ENCODE data around the gene SPIRE2. TPM values are rescaled to one million over a fixed set of nuclear protein-coding genes. Genes with fewer than 3 reads are reported as not detected.

The SPIRE2 gene
- total and polyA plus RNA-seq, 9 of the 15 experiments (the other 6 are each of a cell fraction or from before 2014, with no cell fraction given): 0.70 to 7.5 (median 4.6) TPM

DNA sequence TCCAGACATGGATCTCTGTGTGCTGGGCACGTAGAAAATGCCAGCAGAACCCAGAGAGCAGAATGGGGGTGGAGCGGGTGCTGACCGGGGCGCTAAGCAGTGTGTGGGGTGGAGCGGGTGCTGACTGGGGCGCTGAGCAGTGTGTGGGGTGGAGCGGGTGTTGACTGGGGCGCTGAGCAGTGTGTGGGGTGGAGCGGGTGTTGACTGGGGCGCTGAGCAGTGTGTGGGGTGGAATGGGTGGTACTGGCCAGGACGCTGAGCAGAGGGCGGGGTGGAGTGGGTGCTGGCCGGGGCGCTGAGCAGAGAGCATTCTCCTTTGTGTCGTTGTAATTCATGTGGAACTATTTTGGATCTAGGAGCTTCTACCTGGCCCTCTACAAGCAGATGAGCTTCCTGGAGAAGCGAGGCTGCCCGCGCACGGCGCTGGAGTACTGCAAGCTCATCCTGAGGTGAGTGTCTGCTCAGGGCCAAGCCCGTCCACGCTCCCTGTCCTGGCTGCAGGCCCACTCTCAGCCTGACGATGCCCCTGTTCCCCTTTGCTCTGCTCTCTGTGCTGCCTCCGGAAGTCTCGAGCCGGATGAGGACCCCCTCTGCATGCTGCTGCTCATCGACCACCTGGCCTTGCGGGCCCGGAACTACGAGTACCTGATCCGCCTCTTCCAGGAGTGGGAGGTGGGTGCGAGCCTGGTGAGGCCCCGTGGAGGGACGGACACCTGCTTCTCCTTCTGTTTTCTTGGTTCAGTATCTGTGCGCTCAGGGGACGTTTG lies 70.1 kb downstream of the SPIRE2 start:
- H3K9me3 ChIP-seq (replicated peaks; ENCODE audit: control insufficient read depth, insufficient read depth, low read depth, low read length): no peaks in the 10 kb centered on the region
- TF ChIP-seq, protein P1, sequence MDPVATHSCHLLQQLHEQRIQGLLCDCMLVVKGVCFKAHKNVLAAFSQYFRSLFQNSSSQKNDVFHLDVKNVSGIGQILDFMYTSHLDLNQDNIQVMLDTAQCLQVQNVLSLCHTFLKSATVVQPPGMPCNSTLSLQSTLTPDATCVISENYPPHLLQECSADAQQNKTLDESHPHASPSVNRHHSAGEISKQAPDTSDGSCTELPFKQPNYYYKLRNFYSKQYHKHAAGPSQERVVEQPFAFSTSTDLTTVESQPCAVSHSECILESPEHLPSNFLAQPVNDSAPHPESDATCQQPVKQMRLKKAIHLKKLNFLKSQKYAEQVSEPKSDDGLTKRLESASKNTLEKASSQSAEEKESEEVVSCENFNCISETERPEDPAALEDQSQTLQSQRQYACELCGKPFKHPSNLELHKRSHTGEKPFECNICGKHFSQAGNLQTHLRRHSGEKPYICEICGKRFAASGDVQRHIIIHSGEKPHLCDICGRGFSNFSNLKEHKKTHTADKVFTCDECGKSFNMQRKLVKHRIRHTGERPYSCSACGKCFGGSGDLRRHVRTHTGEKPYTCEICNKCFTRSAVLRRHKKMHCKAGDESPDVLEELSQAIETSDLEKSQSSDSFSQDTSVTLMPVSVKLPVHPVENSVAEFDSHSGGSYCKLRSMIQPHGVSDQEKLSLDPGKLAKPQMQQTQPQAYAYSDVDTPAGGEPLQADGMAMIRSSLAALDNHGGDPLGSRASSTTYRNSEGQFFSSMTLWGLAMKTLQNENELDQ (CRISPR knock-in tag; IDR thresholded peaks at IDR 0.05; ENCODE audit: borderline replicate concordance): no peak
- TF ChIP-seq KLF1 (tag; IDR thresholded peaks at IDR 0.05): no peak
- TF ChIP-seq, protein P2, sequence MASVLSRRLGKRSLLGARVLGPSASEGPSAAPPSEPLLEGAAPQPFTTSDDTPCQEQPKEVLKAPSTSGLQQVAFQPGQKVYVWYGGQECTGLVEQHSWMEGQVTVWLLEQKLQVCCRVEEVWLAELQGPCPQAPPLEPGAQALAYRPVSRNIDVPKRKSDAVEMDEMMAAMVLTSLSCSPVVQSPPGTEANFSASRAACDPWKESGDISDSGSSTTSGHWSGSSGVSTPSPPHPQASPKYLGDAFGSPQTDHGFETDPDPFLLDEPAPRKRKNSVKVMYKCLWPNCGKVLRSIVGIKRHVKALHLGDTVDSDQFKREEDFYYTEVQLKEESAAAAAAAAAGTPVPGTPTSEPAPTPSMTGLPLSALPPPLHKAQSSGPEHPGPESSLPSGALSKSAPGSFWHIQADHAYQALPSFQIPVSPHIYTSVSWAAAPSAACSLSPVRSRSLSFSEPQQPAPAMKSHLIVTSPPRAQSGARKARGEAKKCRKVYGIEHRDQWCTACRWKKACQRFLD (CRISPR knock-in tag; IDR thresholded peaks at IDR 0.05): no peak
- peak; percentile 44 for TF ChIP-seq POLR2G (IDR thresholded peaks at IDR 0.05; ENCODE audit: low read depth, low read length)
- no peak for TF ChIP-seq ARID1B (IDR thresholded peaks at IDR 0.05)
- no peak for TF ChIP-seq SMAD3 (CRISPR knock-in tag; conservative IDR thresholded peaks at IDR 0.05)
- FAIRE-seq (no peak), DNase-seq (ENCODE audit: extremely low read depth in 1 of 4, low spot score in 3 of 4) (no peak), ATAC-seq (no peak)
- H3K9me1 ChIP-seq (ENCODE audit: control insufficient read depth, insufficient read depth, low read length): no peaks in the 10 kb centered on the region
- no peak overlapping the region for H3K27ac ChIP-seq (ENCODE audit: extremely low read depth, low read depth, low read length)
- WGBS (ENCODE audit: insufficient coverage, low coverage, missing lambda C conversion rate): 96% methylated on average over 36 of the region's 36 CpGs
- H4K20me1 ChIP-seq (replicated peaks; ENCODE audit: control insufficient read depth, insufficient read depth, low read length): no peaks in the 10 kb centered on the region
- no peak overlapping the region for H3K4me3 ChIP-seq
- H3K9ac ChIP-seq (ENCODE audit: insufficient read depth in 1 of 2, low read depth in 2 of 2, low read length in 2 of 2): no peak overlapping the region
- no peak overlapping the region for H3K4me2 ChIP-seq (ENCODE audit: insufficient read depth, low read length)
- H2AFZ ChIP-seq (ENCODE audit: low read depth, low read length): no peak overlapping the region
- CTCF ChIA-PET (ENCODE audit: low intra/inter-chr PET ratio): no interaction called here
- no peaks in the 10 kb centered on the region for H3K27me3 ChIP-seq (ENCODE audit: control insufficient read depth in 2 of 2, insufficient read depth in 2 of 2, low read length in 2 of 2)
- BruUV-seq (replicated peaks): no TSS peak
- intact Hi-C loops (cut with micrococcal nuclease) (no loop called here), in situ Hi-C loops (cut with MboI) (no loop called here)
- H3K79me2 ChIP-seq (ENCODE audit: control insufficient read depth, insufficient read depth, low read length): no peaks in the 10 kb centered on the region
- POLR2A ChIA-PET: interaction anchor here (0.5 to 0.7 kb wide), 2 partner anchors 11 to 296 kb away, joined by 3 read pairs; no protein-coding TSS in a partner anchor
- peaks cover 0 to 3% of the 10 kb centered on the region in 2 experiments; a peak in 1 of 5 replicates for H3K4me1 ChIP-seq (replicated peaks in 1 of 2; ENCODE audit: control insufficient read depth in 2 of 2, insufficient read depth in 2 of 2, low read length in 2 of 2)
- peaks cover 79% of the 10 kb centered on the region for H3K36me3 ChIP-seq (ENCODE audit: control insufficient read depth, insufficient read depth, low read length)

Data from K562 (cell line).